OCI-LY3 (cell line): ENCODE measurements around the gene GMPR.

Experiments used
- H2AFZ ChIP-seq: fragments of 200-600, 300-600 bp; shearing (Covaris generic); 2 replicates; pipeline ENCODE4 v1.6.0; 2014; ENCODE audit warnings: antibody characterized with exemption, low read depth, low read length
- H3K27ac ChIP-seq: fragments of 200-600, 300-600 bp; sonication (generic); 2 replicates; pipeline ENCODE4 v1.5.1; 2014; ENCODE audit warnings: mild to moderate bottlenecking, low read length, moderate library complexity, mixed read lengths
- H3K27me3 ChIP-seq: fragments of 200-600, 300-600 bp; sonication (generic); 2 replicates; pipeline ENCODE4 v1.6.1; 2014; ENCODE audit warnings: low read depth, low read length, mixed read lengths
- H3K36me3 ChIP-seq: fragments of 200-600, 300-600 bp; sonication (generic); replicated peaks from 2 replicates; pipeline ENCODE3; 2014; ENCODE audit warnings: low read depth, low read length, mixed read lengths
- H3K4me1 ChIP-seq: fragments of 300-600, 200-600 bp; sonication (generic); 2 replicates; pipeline ENCODE4 v1.6.1; 2014; ENCODE audit warnings: low read length, mixed read lengths
- H3K4me2 ChIP-seq: fragments of 200-600, 300-600 bp; sonication (generic); 2 replicates; pipeline ENCODE4 v1.6.1; 2014; ENCODE audit warnings: low read length, mixed read lengths
- H3K4me3 ChIP-seq: fragments of 300-600, 200-600 bp; sonication (generic); 2 replicates; pipeline ENCODE4 v1.5.1; 2014; ENCODE audit warnings: antibody characterized with exemption, mild to moderate bottlenecking, low read length, moderate library complexity
- H3K79me2 ChIP-seq: fragments of 300-600, 200-600 bp; shearing (Covaris generic); 2 replicates; pipeline ENCODE4 v1.6.1; 2014; ENCODE audit warnings: mild to moderate bottlenecking, low read length, mixed read lengths
- H3K9ac ChIP-seq: fragments of 300-600, 200-600 bp; shearing (Covaris generic); 2 replicates; pipeline ENCODE4 v1.6.0; 2014; ENCODE audit warnings: mild to moderate bottlenecking, low read length, moderate library complexity
- H3K9me3 ChIP-seq: fragments of 200-600, 300-600 bp; shearing (Covaris generic); 2 replicates; pipeline ENCODE4 v1.6.1; 2014; ENCODE audit warnings: low read length, mixed read lengths; ENCODE audit not compliant: insufficient read depth
- H4K20me1 ChIP-seq: fragments of 200-600, 300-600 bp; sonication (generic); 2 replicates; pipeline ENCODE4 v1.6.1; 2016; ENCODE audit warnings: low read length, mixed read lengths; ENCODE audit not compliant: insufficient read depth
- CTCF ChIP-seq: fragments of 200-600, 300-600 bp; sonication (generic); IDR thresholded peaks from 2 replicates; pipeline ENCODE4 v1.5.1; 2014; ENCODE audit warnings: antibody characterized with exemption, low read length, low read depth
- EZH2phosphoT487 ChIP-seq: fragments of 200-600 bp; shearing (Covaris generic); IDR thresholded peaks from 2 replicates; pipeline ENCODE4 v1.6.1; 2018; ENCODE audit warnings: antibody characterized with exemption, mixed run types, low read depth

The GMPR gene

GRCh38 chr6:16244446-16244845 lies 6.1 kb downstream of the GMPR start:
- TF ChIP-seq CTCF (no peak), EZH2phosphoT487 (no peak)
- H3K9ac ChIP-seq, result no peak overlapping the region

DNA sequence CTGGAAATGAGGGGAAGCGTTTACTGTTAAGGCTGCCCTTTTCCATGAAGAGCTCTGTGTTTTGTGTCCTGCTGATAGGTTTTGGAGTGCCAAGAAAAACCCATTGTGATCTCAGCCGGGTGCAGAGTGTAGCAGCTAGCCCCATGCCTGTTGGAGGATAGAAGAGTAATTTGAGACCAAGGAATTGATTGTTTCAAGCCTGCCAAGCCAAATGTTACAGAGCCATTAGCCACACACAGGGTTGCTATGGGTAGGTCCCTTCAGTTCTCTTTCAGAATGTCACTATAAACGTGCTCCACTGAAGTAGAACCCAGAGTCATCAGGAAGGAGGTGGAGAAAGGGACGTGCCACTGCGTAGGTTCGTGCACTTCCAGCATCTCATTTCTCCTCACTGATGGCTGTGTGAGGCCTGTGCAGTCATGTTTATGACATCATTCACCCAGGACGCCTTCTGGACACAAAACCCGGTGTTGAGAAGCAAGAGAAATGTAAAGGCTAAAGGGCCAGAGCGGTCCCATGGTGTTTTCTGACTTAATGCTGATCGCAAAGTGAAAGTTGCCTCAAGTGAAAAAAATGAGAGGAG lies 6.6 kb downstream of the GMPR start:
- no peaks in the 10 kb centered on the region for H3K4me1 ChIP-seq
- no peak overlapping the region for H3K27ac ChIP-seq
- TF ChIP-seq CTCF, result no peak
- no peak for TF ChIP-seq EZH2phosphoT487
- H3K27me3 ChIP-seq, result no peaks in the 10 kb centered on the region
- H3K4me3 ChIP-seq, result no peak overlapping the region
- no peaks in the 10 kb centered on the region for H3K79me2 ChIP-seq
- no peak overlapping the region for H2AFZ ChIP-seq
- no peak overlapping the region for H3K9ac ChIP-seq
- H3K36me3 ChIP-seq, result no peaks in the 10 kb centered on the region
- H3K9me3 ChIP-seq, result no peaks in the 10 kb centered on the region
- H3K4me2 ChIP-seq, result no peak overlapping the region
- no peaks in the 10 kb centered on the region for H4K20me1 ChIP-seq

More at GRCh38 chr6:16244446-16244845, 6.1 kb downstream of the GMPR start:
- no peaks in the 10 kb centered on the region for H3K27me3 ChIP-seq
- H4K20me1 ChIP-seq, result no peaks in the 10 kb centered on the region
- no peaks in the 10 kb centered on the region for H3K79me2 ChIP-seq
- H3K4me2 ChIP-seq, result no peak overlapping the region
- no peak overlapping the region for H3K27ac ChIP-seq
- H3K9me3 ChIP-seq, result no peaks in the 10 kb centered on the region
- no peaks in the 10 kb centered on the region for H3K36me3 ChIP-seq
- H2AFZ ChIP-seq, result no peak overlapping the region
- H3K4me1 ChIP-seq, result no peaks in the 10 kb centered on the region
- H3K4me3 ChIP-seq, result no peak overlapping the region

- H3K4me3 ChIP-seq, result no peak overlapping the region
- H3K9ac ChIP-seq, result no peak overlapping the region
- H2AFZ ChIP-seq, result no peak overlapping the region
- no peak for TF ChIP-seq EZH2phosphoT487
- no peak for TF ChIP-seq CTCF
- no peaks in the 10 kb centered on the region for H3K4me1 ChIP-seq
- H3K9me3 ChIP-seq, result no peaks in the 10 kb centered on the region
- no peak overlapping the region for H3K4me2 ChIP-seq
- H4K20me1 ChIP-seq, result no peaks in the 10 kb centered on the region
- no peaks in the 10 kb centered on the region for H3K27me3 ChIP-seq
- H3K79me2 ChIP-seq, result no peaks in the 10 kb centered on the region
- no peak overlapping the region for H3K27ac ChIP-seq
- no peaks in the 10 kb centered on the region for H3K36me3 ChIP-seq
Observed at GRCh38 chr6:16248271-16248853, 10.0 kb downstream of the GMPR start.

GRCh38 chr6:16249971-16250370 lies 11.6 kb downstream of the GMPR start:
- TF ChIP-seq CTCF (no peak), EZH2phosphoT487 (no peak)
- no peak overlapping the region for H3K4me3 ChIP-seq
- no peaks in the 10 kb centered on the region for H4K20me1 ChIP-seq
- H3K36me3 ChIP-seq, result no peaks in the 10 kb centered on the region
- no peaks in the 10 kb centered on the region for H3K9me3 ChIP-seq
- H3K79me2 ChIP-seq, result no peaks in the 10 kb centered on the region
- H3K27ac ChIP-seq, result no peak overlapping the region
- no peak overlapping the region for H3K4me2 ChIP-seq
- H3K4me1 ChIP-seq, result no peaks in the 10 kb centered on the region
- no peaks in the 10 kb centered on the region for H3K27me3 ChIP-seq
- H3K9ac ChIP-seq, result no peak overlapping the region
- H2AFZ ChIP-seq, result no peak overlapping the region
